Choroid plexus epithelial cell (primary cell): Measurements from ENCODE around the gene KIF2C.
"Not testable (repeated sequence)": the region's sequence is repeated elsewhere in the genome, so short reads cannot be mapped to it uniquely, and the experiment has no call there.

Source experiments
- DNase-seq: peaks from one replicate; pipeline ENCODE4 v3.0.0-alpha.2; 2010; ENCODE audit warnings: low read depth
- H3K4me3 ChIP-seq: 2 replicates; pipeline ENCODE4 v1.5.1; 2011; ENCODE audit warnings: low read depth, mild to moderate bottlenecking, control low read depth, low read length, moderate library complexity
- TF ChIP-seq, protein P1 (sequence below): conservative IDR thresholded peaks from 2 replicates; pipeline ENCODE4 v1.5.1; 2011; ENCODE audit warnings: low read depth, mild to moderate bottlenecking, control low read depth, inconsistent platforms, low read length, moderate library complexity

KIF2C gene

DNA sequence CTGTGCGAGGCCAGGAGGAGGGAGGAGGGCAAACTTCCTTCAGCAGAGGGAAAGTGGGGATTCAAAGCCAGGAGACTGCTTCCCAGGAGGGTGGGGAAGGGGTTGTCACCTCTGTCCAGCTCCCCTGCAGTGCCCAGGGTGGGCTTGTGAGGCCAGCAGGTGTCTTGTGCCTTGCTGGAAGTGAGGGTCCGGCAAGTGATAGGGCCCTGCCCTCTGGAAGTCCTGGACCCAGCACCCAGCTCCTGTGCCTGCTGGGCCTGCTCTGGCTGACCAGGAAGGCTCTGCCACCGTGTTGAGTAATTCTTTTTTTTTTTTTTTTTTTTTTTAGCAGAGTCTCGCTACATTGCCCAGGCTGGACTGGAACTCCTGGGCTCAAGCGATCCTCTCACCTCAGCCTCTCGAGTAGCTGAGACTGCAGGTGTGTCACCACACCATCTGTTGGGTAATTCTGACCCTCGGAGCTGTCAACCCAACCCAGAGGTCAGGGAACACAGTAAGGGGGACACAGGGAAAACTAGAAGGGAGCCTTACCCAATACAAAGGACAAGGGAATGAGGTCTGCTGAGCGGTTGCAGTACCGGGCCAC is 47.3 kb downstream of the KIF2C start:
- TF ChIP-seq, protein P1, sequence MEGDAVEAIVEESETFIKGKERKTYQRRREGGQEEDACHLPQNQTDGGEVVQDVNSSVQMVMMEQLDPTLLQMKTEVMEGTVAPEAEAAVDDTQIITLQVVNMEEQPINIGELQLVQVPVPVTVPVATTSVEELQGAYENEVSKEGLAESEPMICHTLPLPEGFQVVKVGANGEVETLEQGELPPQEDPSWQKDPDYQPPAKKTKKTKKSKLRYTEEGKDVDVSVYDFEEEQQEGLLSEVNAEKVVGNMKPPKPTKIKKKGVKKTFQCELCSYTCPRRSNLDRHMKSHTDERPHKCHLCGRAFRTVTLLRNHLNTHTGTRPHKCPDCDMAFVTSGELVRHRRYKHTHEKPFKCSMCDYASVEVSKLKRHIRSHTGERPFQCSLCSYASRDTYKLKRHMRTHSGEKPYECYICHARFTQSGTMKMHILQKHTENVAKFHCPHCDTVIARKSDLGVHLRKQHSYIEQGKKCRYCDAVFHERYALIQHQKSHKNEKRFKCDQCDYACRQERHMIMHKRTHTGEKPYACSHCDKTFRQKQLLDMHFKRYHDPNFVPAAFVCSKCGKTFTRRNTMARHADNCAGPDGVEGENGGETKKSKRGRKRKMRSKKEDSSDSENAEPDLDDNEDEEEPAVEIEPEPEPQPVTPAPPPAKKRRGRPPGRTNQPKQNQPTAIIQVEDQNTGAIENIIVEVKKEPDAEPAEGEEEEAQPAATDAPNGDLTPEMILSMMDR, result no peak
- no peak overlapping the region for H3K4me3 ChIP-seq
- DNase-seq, result no peak

DNA sequence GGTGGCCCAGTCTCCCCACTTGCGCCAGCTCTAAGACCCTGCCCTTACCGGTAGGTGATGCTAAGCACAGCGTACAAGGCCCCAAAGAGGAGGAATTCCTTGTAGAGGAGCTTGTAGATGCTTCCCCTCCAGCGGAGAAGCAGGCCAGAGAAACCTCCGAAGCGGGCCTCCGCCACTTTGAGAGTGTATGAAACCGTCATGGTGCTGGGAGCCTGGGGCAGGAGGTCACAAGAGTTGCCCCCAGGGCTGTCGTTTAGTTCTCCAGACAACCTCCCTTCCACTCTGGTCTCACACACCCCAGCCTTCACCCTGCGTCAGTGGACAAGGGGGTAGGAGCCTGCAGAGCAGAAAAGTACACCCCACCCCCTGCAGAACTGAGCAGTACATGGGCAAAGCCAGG is 47.9 kb downstream of the KIF2C start:
- no peak for DNase-seq
- TF ChIP-seq, protein P1, result no peak
- no peak overlapping the region for H3K4me3 ChIP-seq

DNA sequence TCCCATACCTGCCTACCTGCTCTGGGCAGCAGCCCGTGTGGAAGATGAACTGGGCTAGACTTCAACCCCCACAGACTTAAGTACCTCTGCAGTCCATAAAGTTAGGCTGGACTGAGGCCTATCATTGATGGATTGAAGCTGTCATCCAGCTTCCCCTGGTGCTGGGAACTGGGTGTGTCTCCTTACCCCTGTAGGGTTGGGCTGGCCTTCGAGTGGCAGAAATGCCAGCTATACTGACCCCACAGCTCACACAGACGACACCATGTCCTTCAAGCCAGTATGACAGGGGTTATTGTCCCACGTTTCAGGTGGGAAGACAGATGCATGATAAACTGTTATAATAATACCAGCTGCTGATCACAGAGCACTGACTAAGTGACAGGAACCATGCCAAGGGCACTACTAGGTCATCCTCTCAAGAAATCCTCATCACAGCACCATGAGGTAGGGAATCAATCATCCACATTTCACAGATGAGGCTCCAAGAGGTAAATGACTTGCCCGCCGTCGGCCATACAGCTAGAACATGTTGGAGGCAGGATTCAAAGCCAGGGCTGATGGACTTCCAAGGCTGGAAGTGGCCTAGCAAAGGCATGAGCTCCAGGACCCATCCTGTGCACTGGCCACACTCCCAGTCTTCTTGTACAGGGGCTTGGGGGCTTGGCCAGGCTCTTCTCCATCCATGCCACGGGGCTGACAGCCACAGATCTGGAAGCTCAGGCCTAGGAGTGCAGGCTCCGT is 48.7 kb downstream of the KIF2C start, which contains the start of gene BEST4:
Gene BEST4, minus strand, starts transcription at position 51 of the 741 bp plus-strand sequence. CDS start 465 bp downstream, outside the sequence.
- DNase-seq, result no peak

DNA sequence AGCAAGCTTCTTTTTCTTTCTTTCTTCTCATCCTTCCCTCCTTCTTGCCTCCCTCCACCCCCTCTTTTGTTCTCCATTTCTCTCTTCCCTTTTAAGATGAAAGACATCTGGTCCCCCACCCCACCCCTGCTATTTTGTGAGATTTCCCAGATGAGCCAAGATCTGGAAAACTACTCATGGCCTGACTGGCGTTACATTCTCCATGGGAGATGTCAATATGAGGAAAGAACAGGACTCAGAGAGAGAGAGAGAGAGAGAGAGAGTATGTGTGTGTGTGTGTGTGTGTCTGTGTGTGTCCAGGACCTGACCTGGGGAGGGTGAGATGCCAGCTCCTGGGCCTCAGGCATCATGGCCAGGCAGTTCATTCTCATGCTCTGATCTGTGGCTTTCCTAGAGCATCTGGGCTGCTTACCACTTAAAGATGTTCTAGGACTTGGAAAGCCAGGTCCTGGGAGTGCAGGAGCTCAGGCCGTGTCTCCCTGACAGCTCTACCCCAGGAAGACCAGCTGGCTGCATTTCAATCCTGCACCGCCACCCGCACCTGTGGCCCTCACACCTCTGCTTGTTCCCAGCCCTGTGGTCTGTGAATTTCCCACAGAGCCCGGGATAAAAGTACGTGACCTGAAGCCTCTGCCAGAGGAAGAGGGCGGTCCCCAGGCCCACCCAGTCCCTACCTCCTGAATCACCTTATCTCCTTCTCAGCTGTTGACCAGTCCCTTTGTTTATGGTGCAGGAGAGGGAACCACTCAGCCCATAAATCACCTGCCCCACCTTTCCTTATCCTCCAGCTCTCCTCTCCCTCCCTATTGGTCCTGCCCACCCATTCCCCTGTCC is 51.5 kb downstream of the KIF2C start:
- no peak overlapping the region for H3K4me3 ChIP-seq
- TF ChIP-seq, protein P1, result no peak
- DNase-seq, result no peak

More for the DNA sequence above, 48.7 kb downstream of the KIF2C start, which contains the start of gene BEST4:
- TF ChIP-seq, protein P1, result no peak
- no peak within 1 kb of the TSS for H3K4me3 ChIP-seq

DNA sequence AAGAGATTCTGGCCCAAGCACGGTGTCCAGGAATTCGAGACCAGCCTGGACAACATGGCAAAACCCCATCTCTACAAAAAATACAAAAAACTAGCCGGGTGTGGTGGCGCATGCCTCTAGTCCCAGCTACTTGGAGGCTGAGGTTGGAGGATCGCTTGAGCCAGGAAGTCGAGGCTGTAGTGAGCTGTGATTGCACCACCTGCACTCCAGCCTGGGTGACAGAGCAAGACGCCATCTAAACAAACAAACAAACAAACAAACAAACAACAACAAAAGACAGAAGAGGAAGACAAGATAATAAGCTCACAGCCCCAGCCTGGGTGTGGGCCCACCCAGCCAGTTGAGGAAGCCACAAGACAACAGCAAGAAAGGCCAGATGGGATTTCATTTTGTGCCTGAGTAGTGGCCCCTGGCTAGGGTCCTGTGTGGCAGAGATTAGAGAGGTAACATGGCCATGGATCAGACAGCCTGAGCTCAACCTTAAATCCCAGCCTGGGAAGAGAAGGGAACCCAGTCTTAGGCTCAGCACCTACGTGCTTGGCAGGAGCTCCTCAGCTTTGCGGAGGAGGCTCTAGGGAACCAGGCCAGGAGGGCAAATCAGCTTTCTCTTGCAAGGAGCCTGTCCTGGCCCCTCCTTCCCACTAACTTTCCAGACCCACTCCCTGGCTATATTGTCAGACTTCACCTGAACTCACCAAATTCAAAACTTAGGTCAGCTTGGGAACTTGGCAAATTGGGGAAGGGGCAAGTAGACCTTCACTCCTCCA is 53.3 kb downstream of the KIF2C start:
- TF ChIP-seq, protein P1, result no peak
- no peak overlapping the region for H3K4me3 ChIP-seq
- no peak for DNase-seq

DNA sequence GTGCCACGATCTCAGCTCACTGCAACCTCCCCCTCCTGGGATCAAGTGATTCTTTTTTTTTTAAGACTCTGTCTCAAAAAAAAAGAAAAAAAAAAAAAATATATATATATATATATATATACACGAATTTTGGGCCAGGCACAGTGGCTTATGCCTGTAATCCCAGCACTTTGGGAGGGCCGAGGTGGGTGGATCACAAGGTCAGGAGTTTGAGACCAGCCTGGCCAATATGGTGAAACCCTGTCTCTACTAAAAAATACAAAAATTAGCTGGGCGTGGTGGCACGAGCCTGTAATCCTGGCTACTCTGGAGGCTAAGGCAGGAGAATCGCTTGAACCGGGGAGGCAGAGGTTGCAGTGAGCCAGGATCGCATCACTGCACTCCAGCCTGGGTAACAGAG is 58.2 kb downstream of the KIF2C start:
- DNase-seq, result not testable (repeated sequence)

More for the DNA sequence above, 58.2 kb downstream of the KIF2C start:
- H3K4me3 ChIP-seq, result not testable (repeated sequence)
